HL-60 (cell line): ENCODE data around the gene AQP7.

Experiments
- DNase-seq, 2 experiments: peaks; one replicate each; pipeline ENCODE4 v3.0.0-alpha.2; 2010 to 2020; ENCODE audit warnings: low read depth in 1 of 2, low spot score in 1 of 2
- H3K27ac ChIP-seq: fragments of 250-450 bp; sonication (Bioruptor Pico); replicated peaks from 2 replicates; pipeline ENCODE4 v1.5.1; 2020; ENCODE audit warnings: mild to moderate bottlenecking, moderate library complexity
- H3K27me3 ChIP-seq: fragments of 250-450 bp; sonication (Bioruptor Pico); 2 replicates; pipeline ENCODE4 v1.5.1; 2021; ENCODE audit warnings: mild to moderate bottlenecking, moderate library complexity; ENCODE audit not compliant: insufficient read depth, poor library complexity, severe bottlenecking
- H3K4me3 ChIP-seq: replicated peaks from 2 replicates; pipeline ENCODE4 v1.5.1; 2011; ENCODE audit warnings: mild to moderate bottlenecking, control low read depth, low read length; ENCODE audit not compliant: insufficient read depth
- CTCF ChIP-seq: IDR thresholded peaks from one replicate; pipeline ENCODE4 v1.5.1; 2011; ENCODE audit warnings: low read length, control low read depth, inconsistent platforms; ENCODE audit not compliant: insufficient read depth
- GABPA ChIP-seq: IDR thresholded peaks from 2 replicates; pipeline ENCODE4 v1.6.1; 2012; ENCODE audit warnings: low read depth
- POLR2AphosphoS5 ChIP-seq: IDR thresholded peaks from 2 replicates; pipeline ENCODE4 v1.6.1; 2012; ENCODE audit warnings: low read depth
- REST ChIP-seq: IDR thresholded peaks from 2 replicates; pipeline ENCODE4 v1.6.1; 2012; ENCODE audit warnings: low read depth; ENCODE audit not compliant: insufficient replicate concordance
- SPI1 ChIP-seq: IDR thresholded peaks from 2 replicates; pipeline ENCODE4 v1.6.1; 2012; ENCODE audit warnings: low read depth, mild to moderate bottlenecking, borderline replicate concordance

AQP7 gene

GRCh38 chr9:33443464-33444154 lies 41.2 kb upstream of the AQP7 start:
- Histone ChIP-seq H3K27me3 (no peaks in the 10 kb centered on the region), H3K27ac (no peak overlapping the region), H3K4me3 (no peak overlapping the region)
- TF ChIP-seq REST (no peak), GABPA (no peak), SPI1 (no peak), POLR2AphosphoS5 (no peak), CTCF (no peak)
- DNase-seq: no peak

- DNase-seq: no peak
- no peak overlapping the region for H3K4me3 ChIP-seq
- no peak overlapping the region for H3K27ac ChIP-seq
- TF ChIP-seq POLR2AphosphoS5: no peak
- no peak for TF ChIP-seq CTCF
- no peak for TF ChIP-seq REST
- no peak for TF ChIP-seq GABPA
- no peak for TF ChIP-seq SPI1
- no peaks in the 10 kb centered on the region for H3K27me3 ChIP-seq
Measured at GRCh38 chr9:33443047-33443446, 40.7 kb upstream of the AQP7 start.

- no peak overlapping the region for H3K27ac ChIP-seq
- TF ChIP-seq POLR2AphosphoS5: no peak
- TF ChIP-seq REST: no peak
- TF ChIP-seq GABPA: no peak
- TF ChIP-seq SPI1: no peak
- no peak for TF ChIP-seq CTCF
- DNase-seq: no peak
- H3K27me3 ChIP-seq: no peaks in the 10 kb centered on the region
- no peak overlapping the region for H3K4me3 ChIP-seq
Measured at GRCh38 chr9:33442125-33442524, 39.8 kb upstream of the AQP7 start.
